IMR-90 (cell line): Measurements from ENCODE around the gene SCNN1B. TPM values are rescaled to one million over a fixed set of nuclear protein-coding genes. Genes with fewer than 3 reads are reported as not detected.

Source experiments
- ATAC-seq: fragments of 200-7000 bp; cut with Tn5 transposase; 2 replicates; pipeline ENCODE4 v1.9.1; 2020; ENCODE audit warnings: low read depth, mild to moderate bottlenecking, moderate library complexity
- BruUV-seq: library from RNA; stranded (reverse); fragments of 400-500 nt; replicated peaks from 2 replicates; lab custom pipeline; 2021; lab: Mats Ljungman, UMichigan
- CTCF ChIA-PET: fragments of 300-600 bp; formaldehyde crosslinking; extraction: SDS; loops from one replicate; lab custom pipeline; 2021; ENCODE audit warnings: antibody characterized with exemption; lab: Yijun Ruan, JAX
- POLR2A ChIA-PET: fragments of 300-600 bp; sonication (Branson Sonifier 250); formaldehyde crosslinking; loops from one replicate; lab custom pipeline; 2022; ENCODE audit warnings: antibody characterized with exemption; ENCODE audit not compliant: unreplicated experiment; lab: Charles Lee
- DNase-seq: peaks from one replicate; pipeline ENCODE4 v3.0.0; 2013
- H2AFZ ChIP-seq: replicated peaks from 2 replicates; pipeline ENCODE3; 2013; ENCODE audit warnings: low read length, mild to moderate bottlenecking; ENCODE audit not compliant: poor library complexity
- H2AK5ac ChIP-seq: 2 replicates; pipeline ENCODE4 v1.6.1; 2013; ENCODE audit warnings: low read depth, low read length, inconsistent platforms
- H2AK9ac ChIP-seq: replicated peaks from 2 replicates; pipeline ENCODE3; 2013; ENCODE audit warnings: mild to moderate bottlenecking, low read depth, low read length, moderate library complexity; ENCODE audit not compliant: poor library complexity
- H2BK120ac ChIP-seq: 2 replicates; pipeline ENCODE4 v1.6.1; 2013; ENCODE audit warnings: low read depth, low read length, inconsistent platforms
- H2BK15ac ChIP-seq: 3 replicates; pipeline ENCODE4 v1.6.1; 2013; ENCODE audit warnings: low read depth, low read length, inconsistent platforms
- H2BK20ac ChIP-seq: 2 replicates; pipeline ENCODE4 v1.6.1; 2013; ENCODE audit warnings: low read depth, mild to moderate bottlenecking, inconsistent platforms, low read length, moderate library complexity
- H2BK5ac ChIP-seq: 2 replicates; pipeline ENCODE4 v1.6.1; 2013; ENCODE audit warnings: mild to moderate bottlenecking, low read depth, low read length, inconsistent platforms; ENCODE audit not compliant: poor library complexity, severe bottlenecking
- H3K14ac ChIP-seq: replicated peaks from 2 replicates; pipeline ENCODE4 v1.6.1; 2013; ENCODE audit warnings: low read depth, low read length, inconsistent platforms
- H3K18ac ChIP-seq: 2 replicates; pipeline ENCODE4 v1.6.1; 2013; ENCODE audit warnings: low read depth, low read length, control low read depth
- H3K23ac ChIP-seq: 2 replicates; pipeline ENCODE4 v1.6.1; 2013; ENCODE audit warnings: low read depth, low read length, inconsistent platforms
- H3K27ac ChIP-seq: 2 replicates; pipeline ENCODE4 v1.5.1; 2013; ENCODE audit warnings: mild to moderate bottlenecking, control low read depth, low read length; ENCODE audit not compliant: insufficient read depth
- H3K27me3 ChIP-seq: 2 replicates; pipeline ENCODE4 v1.6.1; 2013; ENCODE audit warnings: low read length; ENCODE audit not compliant: control insufficient read depth, insufficient read depth
- H3K36me3 ChIP-seq: 2 replicates; pipeline ENCODE4 v1.6.1; 2013; ENCODE audit warnings: low read length, mixed read lengths; ENCODE audit not compliant: control insufficient read depth, insufficient read depth
- H3K4ac ChIP-seq: 2 replicates; pipeline ENCODE4 v1.6.1; 2013; ENCODE audit warnings: low read depth, low read length, inconsistent platforms
- H3K4me1 ChIP-seq: 2 replicates; pipeline ENCODE4 v1.6.1; 2013; ENCODE audit warnings: low read length, mixed read lengths; ENCODE audit not compliant: control insufficient read depth, insufficient read depth
- H3K4me2 ChIP-seq: 2 replicates; pipeline ENCODE4 v1.6.1; 2013; ENCODE audit warnings: low read depth, mild to moderate bottlenecking, control low read depth, low read length, moderate library complexity
- H3K4me3 ChIP-seq: 2 replicates; pipeline ENCODE4 v1.5.1; 2013; ENCODE audit warnings: low read depth, mild to moderate bottlenecking, control low read depth, low read length, moderate library complexity; ENCODE audit not compliant: insufficient read depth
- H3K56ac ChIP-seq: 2 replicates; pipeline ENCODE4 v1.6.1; 2013; ENCODE audit warnings: low read length, inconsistent platforms; ENCODE audit not compliant: insufficient read depth; ENCODE audit errors: extremely low read depth
- H3K79me1 ChIP-seq, 2 experiments: 2 replicates each; pipeline ENCODE4 v1.6.1; 2013; ENCODE audit warnings: low read length in 2 of 2, inconsistent platforms in 1 of 2, low read depth in 1 of 2
- H3K9ac ChIP-seq: 2 replicates; pipeline ENCODE4 v1.6.1; 2013; ENCODE audit warnings: low read depth, low read length, control low read depth
- H3K9me1 ChIP-seq: 2 replicates; pipeline ENCODE4 v1.6.1; 2013; ENCODE audit warnings: low read length, inconsistent platforms; ENCODE audit not compliant: insufficient read depth
- H3K9me3 ChIP-seq: 2 replicates; pipeline ENCODE4 v1.6.1; 2013; ENCODE audit warnings: low read length; ENCODE audit not compliant: control insufficient read depth, insufficient read depth
- H4K20me1 ChIP-seq: 2 replicates; pipeline ENCODE4 v1.6.1; 2013; ENCODE audit warnings: low read length, inconsistent platforms; ENCODE audit not compliant: insufficient read depth
- H4K5ac ChIP-seq: 2 replicates; pipeline ENCODE4 v1.6.1; 2013; ENCODE audit warnings: mild to moderate bottlenecking, low read depth, low read length, control low read depth
- H4K8ac ChIP-seq, 2 experiments: 2 replicates each; pipeline ENCODE4 v1.6.1; 2013; ENCODE audit warnings: low read depth in 2 of 2, low read length in 2 of 2, control low read depth in 1 of 2, inconsistent platforms in 1 of 2
- H4K91ac ChIP-seq: 2 replicates; pipeline ENCODE4 v1.6.1; 2013; ENCODE audit warnings: low read depth, low read length, inconsistent platforms; ENCODE audit not compliant: insufficient read depth
- BHLHE40 ChIP-seq: fragments of 150-350 bp; IDR thresholded peaks from 2 replicates; pipeline ENCODE4 v1.6.1; 2016; ENCODE audit warnings: mild to moderate bottlenecking, low read depth, low read length
- CEBPB ChIP-seq: IDR thresholded peaks from 2 replicates; pipeline ENCODE4 v1.6.1; 2012; ENCODE audit warnings: low read depth, low read length, improper control_type of control experiment
- CHD1 ChIP-seq: IDR thresholded peaks from 2 replicates; pipeline ENCODE4 v1.6.1; 2012; ENCODE audit warnings: low read depth, low read length, improper control_type of control experiment
- FOS ChIP-seq: fragments of 150-350 bp; IDR thresholded peaks from 2 replicates; pipeline ENCODE4 v1.6.1; 2016; ENCODE audit warnings: low read depth, low read length
- MAFK ChIP-seq: IDR thresholded peaks from 2 replicates; pipeline ENCODE4 v1.6.1; 2012; ENCODE audit warnings: low read depth, low read length, improper control_type of control experiment
- MAZ ChIP-seq: IDR thresholded peaks from 2 replicates; pipeline ENCODE4 v1.6.1; 2012; ENCODE audit warnings: low read depth, mild to moderate bottlenecking, low read length, improper control_type of control experiment, moderate library complexity, borderline replicate concordance
- MXI1 ChIP-seq: IDR thresholded peaks from 2 replicates; pipeline ENCODE4 v1.6.1; 2012; ENCODE audit warnings: low read depth, mild to moderate bottlenecking, low read length, moderate library complexity, borderline replicate concordance
- NFE2L2 ChIP-seq: fragments of 150-350 bp; IDR thresholded peaks from 2 replicates; pipeline ENCODE4 v1.6.1; 2016; ENCODE audit warnings: low read depth, mild to moderate bottlenecking, low read length
- POLR2A ChIP-seq: IDR thresholded peaks from 2 replicates; pipeline ENCODE4 v1.6.1; 2012; ENCODE audit warnings: mild to moderate bottlenecking, low read depth, low read length
- RAD21 ChIP-seq: IDR thresholded peaks from 2 replicates; pipeline ENCODE4 v1.6.1; 2012; ENCODE audit warnings: low read length, improper control_type of control experiment
- RCOR1 ChIP-seq: IDR thresholded peaks from 2 replicates; pipeline ENCODE4 v1.6.1; 2012; ENCODE audit warnings: mild to moderate bottlenecking, low read length, improper control_type of control experiment; ENCODE audit not compliant: insufficient replicate concordance
- RFX5 ChIP-seq: IDR thresholded peaks from 2 replicates; pipeline ENCODE4 v1.8.0; 2012; ENCODE audit warnings: low read depth, mild to moderate bottlenecking, low read length, moderate library complexity
- SMC3 ChIP-seq: fragments of 150-350 bp; IDR thresholded peaks from 2 replicates; pipeline ENCODE4 v1.6.1; 2016; ENCODE audit warnings: low read depth, mild to moderate bottlenecking, antibody characterized with exemption, low read length, moderate library complexity
- dilution Hi-C: fragments of 300-500 bp; cut with HindIII; formaldehyde crosslinking; loops from one replicate; pipeline ENCODE4 v1.14.3; 2018; ENCODE audit warnings: low sequenced_read_pairs; ENCODE audit not compliant: unreplicated experiment
- in situ Hi-C: fragments of 300-500 bp; cut with MboI; formaldehyde crosslinking; loops from 3 replicates; pipeline ENCODE4 v1.14.3; 2019; ENCODE audit warnings: low sequenced_read_pairs, inconsistent platforms, mixed read lengths
- intact Hi-C: fragments of 100-400 bp; cut with micrococcal nuclease; formaldehyde crosslinking; loops from 2 replicates; pipeline ENCODE4 v1.10.0; 2022
- polyA plus RNA-seq, 3 experiments: library from polyadenylated mRNA; depleted of rRNA; stranded (reverse); fragments of >200 nt; gene quantifications; 2 replicates each; pipeline ENCODE4 v1.2.3, GENCODE V29; 2012; ENCODE audit warnings: low replicate concordance in 1 of 3
- total RNA-seq: library from RNA; depleted of rRNA; stranded (reverse); fragments of >200 nt; gene quantifications from 2 replicates; pipeline ENCODE4 v1.2.3, GENCODE V29; 2012
- TF ChIP-seq, protein P1 (sequence below): conservative IDR thresholded peaks from 2 replicates; pipeline ENCODE4 v1.5.1; 2012; ENCODE audit warnings: mild to moderate bottlenecking, low read depth, low read length, improper control_type of control experiment
- TF ChIP-seq, protein P2 (sequence below): fragments of 150-350 bp; IDR thresholded peaks from 2 replicates; pipeline ENCODE4 v1.6.1; 2016; ENCODE audit warnings: low read depth, mild to moderate bottlenecking, low read length, moderate library complexity, borderline replicate concordance
- TF ChIP-seq, protein P3 (sequence below): fragments of 150-350 bp; IDR thresholded peaks from 2 replicates; pipeline ENCODE4 v1.6.1; 2017; ENCODE audit warnings: mild to moderate bottlenecking, antibody characterized with exemption, low read length, low read depth

SCNN1B gene
- total and polyA plus RNA-seq, 2 of the 4 experiments (the other 2 are of a cell fraction) = not detected

DNA sequence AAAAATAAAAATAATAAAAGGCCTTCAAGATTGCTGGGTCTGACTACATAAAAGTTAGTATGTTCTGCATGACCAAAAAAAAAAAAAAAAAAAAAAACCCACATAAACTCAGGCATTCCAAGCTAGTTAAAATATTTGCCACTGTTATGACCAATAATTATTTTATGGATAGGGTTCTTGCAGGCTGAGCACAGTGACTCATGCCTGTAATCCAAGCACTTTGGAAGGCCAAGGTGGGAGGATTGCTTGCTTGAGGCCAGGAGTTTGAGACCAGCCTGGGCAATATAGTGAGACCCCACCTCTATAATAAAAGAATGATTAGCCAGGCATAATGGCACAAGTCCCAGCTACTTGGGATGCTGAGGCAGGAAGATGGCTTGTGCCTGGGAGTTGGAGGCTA, 8.1 kb downstream of the SCNN1B start:
- Histone ChIP-seq H3K9ac (no peak overlapping the region), H2BK15ac (no peak overlapping the region), H3K4me1 (no peaks in the 10 kb centered on the region), H3K4ac (no peak overlapping the region), H3K9me3 (no peaks in the 10 kb centered on the region), H3K23ac (no peak overlapping the region), H2AFZ (no peak overlapping the region), H2BK20ac (no peak overlapping the region), H3K18ac (no peak overlapping the region), H2AK9ac (no peak overlapping the region), H3K27ac (no peak overlapping the region), H3K4me3 (no peak overlapping the region), H3K79me1 (no peaks in the 10 kb centered on the region), H2AK5ac (no peak overlapping the region), H3K27me3 (no peaks in the 10 kb centered on the region), H3K56ac (no peak overlapping the region), H2BK120ac (no peak overlapping the region), H3K9me1 (no peaks in the 10 kb centered on the region), H4K20me1 (no peaks in the 10 kb centered on the region), H4K5ac (no peak overlapping the region), H3K14ac (no peak overlapping the region), H4K8ac (no peak overlapping the region), H3K36me3 (no peaks in the 10 kb centered on the region), H4K91ac (no peak overlapping the region), H3K4me2 (no peak overlapping the region), H2BK5ac (no peak overlapping the region)
- ATAC-seq = no peak
- intact Hi-C loops = no loop called here
- BruUV-seq = no TSS peak
- CTCF ChIA-PET = interaction anchor here (0.6 to 0.7 kb wide), 2 partner anchors 25 to 244 kb away, joined by 3 read pairs; no protein-coding TSS in a partner anchor
- POLR2A ChIA-PET = no interaction called here
- dilution Hi-C loops = no loop called here
- DNase-seq = no peak
- TF ChIP-seq MAFK (no peak), CEBPB (no peak), CHD1 (no peak), FOS (no peak), NFE2L2 (no peak), POLR2A (no peak), RCOR1 (no peak), RFX5 (no peak), BHLHE40 (no peak), SMC3 (no peak), RAD21 (no peak), MAZ (no peak), MXI1 (no peak)
- TF ChIP-seq, protein P1, sequence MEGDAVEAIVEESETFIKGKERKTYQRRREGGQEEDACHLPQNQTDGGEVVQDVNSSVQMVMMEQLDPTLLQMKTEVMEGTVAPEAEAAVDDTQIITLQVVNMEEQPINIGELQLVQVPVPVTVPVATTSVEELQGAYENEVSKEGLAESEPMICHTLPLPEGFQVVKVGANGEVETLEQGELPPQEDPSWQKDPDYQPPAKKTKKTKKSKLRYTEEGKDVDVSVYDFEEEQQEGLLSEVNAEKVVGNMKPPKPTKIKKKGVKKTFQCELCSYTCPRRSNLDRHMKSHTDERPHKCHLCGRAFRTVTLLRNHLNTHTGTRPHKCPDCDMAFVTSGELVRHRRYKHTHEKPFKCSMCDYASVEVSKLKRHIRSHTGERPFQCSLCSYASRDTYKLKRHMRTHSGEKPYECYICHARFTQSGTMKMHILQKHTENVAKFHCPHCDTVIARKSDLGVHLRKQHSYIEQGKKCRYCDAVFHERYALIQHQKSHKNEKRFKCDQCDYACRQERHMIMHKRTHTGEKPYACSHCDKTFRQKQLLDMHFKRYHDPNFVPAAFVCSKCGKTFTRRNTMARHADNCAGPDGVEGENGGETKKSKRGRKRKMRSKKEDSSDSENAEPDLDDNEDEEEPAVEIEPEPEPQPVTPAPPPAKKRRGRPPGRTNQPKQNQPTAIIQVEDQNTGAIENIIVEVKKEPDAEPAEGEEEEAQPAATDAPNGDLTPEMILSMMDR = no peak
- TF ChIP-seq, protein P2, sequence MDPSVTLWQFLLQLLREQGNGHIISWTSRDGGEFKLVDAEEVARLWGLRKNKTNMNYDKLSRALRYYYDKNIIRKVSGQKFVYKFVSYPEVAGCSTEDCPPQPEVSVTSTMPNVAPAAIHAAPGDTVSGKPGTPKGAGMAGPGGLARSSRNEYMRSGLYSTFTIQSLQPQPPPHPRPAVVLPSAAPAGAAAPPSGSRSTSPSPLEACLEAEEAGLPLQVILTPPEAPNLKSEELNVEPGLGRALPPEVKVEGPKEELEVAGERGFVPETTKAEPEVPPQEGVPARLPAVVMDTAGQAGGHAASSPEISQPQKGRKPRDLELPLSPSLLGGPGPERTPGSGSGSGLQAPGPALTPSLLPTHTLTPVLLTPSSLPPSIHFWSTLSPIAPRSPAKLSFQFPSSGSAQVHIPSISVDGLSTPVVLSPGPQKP = no peak
- TF ChIP-seq, protein P3, sequence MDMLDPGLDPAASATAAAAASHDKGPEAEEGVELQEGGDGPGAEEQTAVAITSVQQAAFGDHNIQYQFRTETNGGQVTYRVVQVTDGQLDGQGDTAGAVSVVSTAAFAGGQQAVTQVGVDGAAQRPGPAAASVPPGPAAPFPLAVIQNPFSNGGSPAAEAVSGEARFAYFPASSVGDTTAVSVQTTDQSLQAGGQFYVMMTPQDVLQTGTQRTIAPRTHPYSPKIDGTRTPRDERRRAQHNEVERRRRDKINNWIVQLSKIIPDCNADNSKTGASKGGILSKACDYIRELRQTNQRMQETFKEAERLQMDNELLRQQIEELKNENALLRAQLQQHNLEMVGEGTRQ = no peak
- in situ Hi-C loops = no loop called here
